8988T (cell line): ENCODE measurements around the gene ALPP.
"Not testable (repeated sequence)": the region's sequence is repeated elsewhere in the genome, so short reads cannot be mapped to it uniquely, and the experiment has no call there.

Experiments
- DNase-seq: peaks from one replicate; pipeline ENCODE4 v3.0.0; 2011

Gene ALPP

DNA sequence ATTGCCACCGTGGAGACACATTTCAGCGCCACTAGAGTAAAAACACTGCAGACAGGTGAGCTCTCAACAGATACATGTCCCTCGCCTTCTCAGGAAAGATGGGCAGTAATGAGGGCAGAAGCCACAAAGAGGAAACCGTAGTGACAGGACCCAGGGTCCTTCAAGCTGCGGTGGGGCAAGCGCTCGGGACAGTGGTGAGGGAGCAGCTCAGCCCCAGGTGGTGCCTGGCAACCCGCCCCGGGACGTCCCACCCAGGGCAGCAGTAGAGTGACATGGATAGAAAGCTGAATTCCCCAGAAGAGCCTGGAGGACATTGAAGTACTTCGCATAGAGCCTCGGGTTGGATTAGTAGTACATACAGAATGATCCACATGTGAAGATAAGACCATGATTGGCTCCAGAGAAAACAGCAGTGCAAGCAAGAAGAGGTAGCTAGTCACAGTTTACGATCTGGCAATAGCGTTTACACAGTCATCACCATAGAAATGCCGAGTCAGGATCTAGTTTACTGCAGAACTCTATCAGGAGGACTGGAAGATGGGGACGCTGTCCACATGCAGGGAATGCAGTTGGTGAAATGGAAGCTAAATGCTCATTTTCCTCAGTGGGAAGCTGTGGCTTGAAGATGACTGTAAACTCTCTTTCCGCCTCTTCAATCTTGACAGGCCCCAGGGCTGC is 37.4 kb upstream of the ALPP start:
- DNase-seq = no peak

DNA sequence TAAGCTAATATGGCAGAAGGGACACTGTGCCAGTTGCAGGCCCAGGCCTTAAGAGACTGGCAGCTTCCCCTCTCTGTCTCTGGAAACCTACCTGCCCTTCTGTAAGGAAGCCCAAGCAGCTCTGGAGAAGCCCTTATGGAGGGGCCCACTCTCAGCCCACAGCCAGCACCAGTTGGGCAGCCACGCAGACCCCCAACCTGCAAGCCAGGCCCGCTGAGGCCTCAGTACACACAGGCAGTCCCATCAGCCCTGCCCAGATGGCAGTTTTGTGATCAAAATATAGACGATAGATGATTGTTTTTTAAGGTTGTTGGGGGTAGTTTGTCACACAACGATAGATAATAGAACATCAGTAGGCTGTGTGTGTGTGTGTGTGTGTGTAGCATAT is 36.8 kb upstream of the ALPP start:
- DNase-seq = no peak

DNA sequence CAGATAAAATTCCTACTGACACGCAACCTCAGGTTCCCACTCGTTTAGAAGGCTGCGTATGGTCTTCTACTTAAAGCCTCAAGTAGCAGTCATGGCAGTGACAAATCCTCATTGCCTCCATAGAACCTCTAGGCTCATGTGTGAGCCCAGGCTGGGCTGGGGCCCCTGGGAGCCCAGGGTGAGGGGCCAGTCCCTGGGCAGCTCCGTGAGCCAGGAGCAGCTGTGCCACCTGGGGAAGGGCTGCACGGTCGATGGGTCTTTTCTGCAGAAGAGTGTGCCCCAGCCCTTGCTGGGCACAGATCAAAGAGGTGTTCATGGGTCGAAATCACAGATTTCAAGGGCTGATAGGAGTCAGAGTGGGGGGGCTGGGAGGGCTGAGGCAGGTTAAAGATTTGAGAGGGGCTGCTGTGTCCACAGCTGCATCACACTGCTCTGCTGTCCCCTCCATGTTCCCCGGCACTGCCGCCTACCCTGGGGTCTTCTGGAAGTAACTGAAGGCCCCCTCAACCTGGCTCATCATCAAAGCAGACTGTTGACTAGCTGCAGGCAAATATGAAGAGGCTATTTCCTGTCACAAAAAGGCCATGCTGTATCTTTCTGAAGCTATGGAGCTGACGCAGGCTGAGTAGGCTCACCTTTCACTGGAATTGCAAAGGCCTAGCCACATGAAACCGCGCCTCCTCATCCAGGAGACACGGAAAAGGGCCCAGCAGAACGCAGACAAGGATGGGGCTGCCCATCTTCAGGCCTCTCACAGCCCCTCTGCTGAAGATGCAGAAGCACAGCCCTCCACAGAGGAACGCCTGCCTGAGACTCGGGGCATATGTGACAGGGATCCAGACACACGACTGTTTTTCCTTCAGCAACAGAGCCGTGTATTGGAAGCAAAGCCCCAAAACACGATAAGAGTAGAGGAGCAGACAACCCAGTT is 35.7 kb upstream of the ALPP start:
- no peak for DNase-seq

DNA sequence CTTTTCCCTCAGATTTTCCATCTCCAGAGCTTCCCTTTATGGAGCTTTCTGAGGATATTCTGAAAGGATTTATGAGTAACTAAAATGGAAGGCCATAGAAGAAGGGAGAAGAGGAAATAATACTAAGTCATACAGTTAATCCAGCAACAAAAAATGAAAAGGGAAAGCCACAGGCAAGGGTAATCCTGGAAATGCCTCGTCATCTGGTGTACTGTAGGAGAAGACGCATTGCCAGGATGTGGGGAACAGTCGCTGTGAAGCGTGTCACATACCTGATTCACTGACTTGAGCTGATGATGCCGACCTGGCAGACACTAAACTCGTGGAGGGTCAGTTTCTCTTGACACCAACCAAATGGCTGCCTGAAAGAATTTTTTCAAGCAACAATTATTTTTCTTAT is 34.7 kb upstream of the ALPP start:
- DNase-seq = no peak

DNA sequence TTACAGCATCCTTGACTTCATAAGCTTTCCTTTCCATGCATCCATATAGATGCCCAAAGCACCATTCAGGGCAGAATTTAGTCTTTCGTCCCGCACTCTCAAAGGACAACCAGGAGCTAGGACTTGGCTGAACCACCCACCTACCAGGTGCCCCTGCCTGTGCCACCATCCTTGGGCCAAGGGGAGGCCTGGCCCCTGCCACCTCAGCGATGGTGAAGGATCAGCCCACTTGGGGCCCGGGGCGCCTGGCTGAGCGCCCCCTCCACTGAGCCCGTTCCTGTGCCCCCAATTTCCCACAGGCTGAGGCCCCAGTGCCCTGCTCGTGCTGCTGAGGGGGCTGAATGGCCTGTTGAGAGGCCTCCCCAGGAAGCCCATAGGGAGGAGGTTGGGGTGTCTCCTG is 33.3 kb upstream of the ALPP start:
- no peak for DNase-seq

DNA sequence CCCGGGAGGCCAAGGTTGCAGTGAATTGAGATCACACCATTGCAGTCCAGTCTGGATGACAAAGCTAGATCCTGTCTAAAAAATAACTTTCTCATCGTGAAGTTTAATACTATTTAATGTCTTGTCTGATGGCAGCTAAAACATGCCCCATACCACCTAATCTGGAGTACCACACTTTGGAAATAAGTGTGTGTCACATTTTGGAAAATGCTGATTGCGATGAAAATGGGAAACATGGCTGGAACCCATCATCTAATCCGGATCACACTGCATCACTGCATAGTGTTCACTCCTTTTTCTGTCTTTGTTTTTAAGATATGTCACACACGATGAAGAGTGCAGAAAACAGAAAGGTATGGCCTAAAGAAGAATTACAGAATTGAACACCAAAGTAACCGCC is 31.2 kb upstream of the ALPP start:
- no peak for DNase-seq

DNA sequence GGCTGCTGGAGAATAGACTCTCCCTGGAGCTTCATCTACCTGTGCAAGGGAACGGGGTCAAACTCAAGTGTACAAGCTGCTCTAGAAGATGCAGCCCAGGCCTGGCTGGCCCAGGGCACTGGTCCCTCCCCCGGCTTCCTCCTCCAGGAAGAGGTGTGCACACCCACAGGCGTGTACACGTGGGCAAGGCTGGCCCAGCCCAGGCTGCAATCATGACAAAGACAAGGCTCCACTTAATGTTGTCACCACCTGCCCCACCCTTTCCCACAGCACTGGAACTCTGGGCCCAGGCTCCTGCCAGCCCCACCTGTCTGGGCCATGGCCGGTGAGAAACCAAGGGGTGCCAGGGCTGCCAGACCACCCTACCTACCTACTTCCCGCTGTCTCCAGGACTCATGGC is 29.6 kb upstream of the ALPP start:
- DNase-seq = no peak

DNA sequence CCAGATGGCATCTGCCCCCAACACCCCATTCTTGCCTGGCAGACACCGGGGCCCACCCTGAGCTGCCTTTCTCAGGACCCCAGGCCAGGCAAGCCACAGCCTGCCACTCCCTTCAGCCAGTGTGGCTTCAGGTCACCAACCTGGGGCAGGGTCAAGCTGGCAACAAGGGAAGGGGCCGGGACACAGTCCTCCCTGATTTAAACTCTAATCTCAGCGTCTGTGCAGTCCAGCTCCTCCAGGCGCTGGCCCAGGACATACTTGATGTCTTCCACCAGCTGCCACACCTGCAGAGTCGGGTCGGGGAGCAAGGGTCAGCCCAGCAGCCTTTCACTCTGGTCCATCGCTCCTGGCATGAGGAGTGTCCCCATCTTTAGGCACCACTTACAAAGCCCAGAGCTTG is 29.0 kb upstream of the ALPP start:
- DNase-seq = no peak

DNA sequence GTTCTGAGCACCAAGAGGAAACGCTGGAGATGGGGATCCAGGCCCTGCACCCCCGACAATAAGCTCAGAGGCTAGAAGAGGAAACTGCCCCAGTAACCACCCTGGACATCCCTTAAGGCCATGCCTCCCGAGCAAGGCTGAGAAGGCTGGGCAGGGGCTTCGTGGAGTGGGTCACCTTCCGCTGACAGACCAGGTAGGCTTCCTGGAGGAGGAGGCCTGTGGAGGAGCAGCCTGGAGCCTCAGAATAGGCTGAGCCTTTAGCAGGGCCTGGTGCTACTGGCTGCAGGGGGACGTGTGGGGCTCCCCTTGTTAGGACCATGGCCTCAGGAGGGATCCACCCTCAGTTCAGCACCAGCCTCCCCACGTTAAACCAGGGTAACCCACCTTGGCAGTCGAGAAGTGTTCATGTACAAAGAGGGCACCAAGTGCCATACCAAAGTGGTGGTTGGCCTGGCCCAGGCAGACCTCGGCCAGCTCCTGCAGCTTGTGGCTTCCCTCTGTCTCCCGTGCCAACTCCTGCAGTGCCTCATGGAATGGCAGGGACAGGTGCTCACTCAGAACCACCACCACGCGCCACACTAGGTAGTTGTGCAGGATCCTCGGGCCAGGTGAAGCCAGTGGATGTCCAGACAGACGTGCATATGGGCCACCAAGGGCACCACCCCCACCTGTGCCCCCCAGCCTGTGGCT is 28.5 kb upstream of the ALPP start:
- DNase-seq = no peak

DNA sequence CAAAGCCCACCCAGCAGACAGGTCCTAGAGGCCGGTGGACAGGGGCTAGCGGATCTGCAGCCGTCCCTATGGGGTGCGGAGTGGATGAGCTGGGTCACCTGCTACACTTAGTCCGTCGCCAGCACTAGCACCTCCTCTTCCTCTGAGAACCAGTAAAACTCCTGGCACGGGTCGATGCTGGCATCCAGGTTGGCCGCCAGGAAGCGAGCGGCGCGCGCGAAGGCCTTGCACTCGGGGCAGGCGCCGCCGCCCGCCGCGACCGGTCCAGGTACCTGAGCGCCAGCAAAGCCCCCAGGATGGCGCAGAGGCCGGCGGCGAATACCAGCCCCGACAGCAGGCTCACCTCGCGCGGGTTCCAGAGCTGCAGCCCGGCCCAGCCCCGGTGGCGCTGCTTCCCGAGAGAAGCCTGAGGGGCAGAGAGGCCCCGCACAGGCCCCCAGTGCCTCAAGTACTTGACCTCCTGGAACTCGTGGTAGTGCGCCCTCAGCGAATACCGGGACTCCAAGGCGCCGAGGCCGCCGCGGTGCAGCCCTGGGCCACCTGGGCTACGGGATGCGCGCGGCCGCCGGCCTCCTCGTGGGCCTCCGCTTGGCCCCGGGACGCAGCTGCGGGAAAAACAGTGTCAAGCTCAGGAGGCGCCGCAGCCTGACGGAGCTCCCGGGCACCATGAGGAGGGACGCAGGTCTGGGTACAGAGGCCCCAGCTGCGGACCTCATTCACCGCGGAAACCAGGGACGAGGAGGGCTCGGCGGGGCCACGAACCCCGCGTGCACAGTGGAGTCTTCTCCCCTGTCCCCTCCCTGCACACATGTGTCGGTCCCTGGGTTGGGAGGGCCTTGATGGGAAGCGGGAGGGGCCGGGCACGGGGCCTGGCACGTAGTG is 27.5 kb upstream of the ALPP start:
- DNase-seq = no peak

DNA sequence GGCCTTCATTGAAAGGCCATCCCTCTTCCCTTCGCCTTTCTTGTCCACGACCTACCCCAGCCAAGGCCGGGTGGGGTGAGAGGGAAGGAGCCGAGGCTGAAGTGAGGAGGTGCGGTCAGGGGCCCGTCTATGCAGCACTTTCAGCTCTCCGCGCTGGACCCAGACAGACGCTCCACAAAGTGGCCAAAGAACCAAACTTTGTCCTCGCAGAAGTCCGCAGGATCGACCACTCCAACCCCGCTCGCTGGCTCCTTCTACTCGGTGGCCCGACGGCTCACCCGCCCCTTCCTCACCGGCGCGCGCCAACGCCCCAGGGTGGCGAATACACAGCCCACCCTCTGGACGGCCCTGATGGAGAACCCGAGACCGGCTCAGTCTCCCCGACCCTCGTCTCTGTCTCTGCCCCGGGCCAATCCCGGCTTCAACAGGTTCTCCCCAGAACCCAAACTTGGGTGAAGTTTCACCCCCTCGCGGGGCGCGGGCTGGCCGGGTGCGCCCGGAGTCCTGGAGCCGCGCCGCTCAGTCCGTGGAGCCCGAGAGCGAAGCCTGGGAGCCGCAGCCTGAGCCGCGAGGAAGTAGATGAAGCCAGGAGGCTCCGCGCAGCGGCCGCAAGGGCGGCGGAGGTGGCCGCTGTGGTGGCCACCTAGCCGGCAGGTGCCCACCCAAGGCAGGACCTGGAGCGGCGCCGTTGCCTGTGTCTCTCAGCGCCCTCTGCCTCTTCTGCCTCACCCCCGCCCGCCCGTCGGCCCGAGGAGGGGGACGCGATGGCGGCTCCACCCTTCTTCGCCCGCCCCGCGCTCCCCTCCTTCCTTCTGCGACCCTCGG is 26.7 kb upstream of the ALPP start:
- no peak for DNase-seq

DNA sequence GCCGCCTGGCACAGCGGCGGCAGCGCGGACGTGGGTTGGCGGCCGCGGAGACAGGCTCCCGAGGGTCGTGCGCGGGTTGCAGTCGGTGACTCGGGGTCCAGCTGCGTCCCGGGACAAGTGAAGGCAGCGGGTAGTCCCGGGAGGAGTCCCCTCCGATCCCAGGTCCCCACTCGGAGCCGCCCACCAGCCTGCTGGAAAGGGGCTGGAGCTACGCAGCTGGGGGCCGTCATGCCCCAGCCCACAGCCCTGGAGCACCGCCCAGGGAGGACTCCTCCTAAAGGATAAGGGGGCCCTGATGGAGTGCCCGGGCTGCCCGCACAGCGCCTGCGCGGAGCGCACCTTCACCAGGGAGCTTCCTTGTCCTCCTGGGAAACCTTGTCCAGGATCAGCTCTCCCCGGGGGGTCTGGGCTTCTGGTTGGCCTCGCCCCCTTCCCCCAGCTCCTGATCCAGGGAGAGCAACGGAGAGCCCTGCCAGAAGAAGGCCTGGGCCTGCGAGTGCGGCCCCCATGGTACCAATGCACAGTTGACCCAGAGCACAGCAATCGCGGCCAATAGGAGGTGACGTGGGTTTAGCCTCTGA is 25.9 kb upstream of the ALPP start:
- DNase-seq = no peak

DNA sequence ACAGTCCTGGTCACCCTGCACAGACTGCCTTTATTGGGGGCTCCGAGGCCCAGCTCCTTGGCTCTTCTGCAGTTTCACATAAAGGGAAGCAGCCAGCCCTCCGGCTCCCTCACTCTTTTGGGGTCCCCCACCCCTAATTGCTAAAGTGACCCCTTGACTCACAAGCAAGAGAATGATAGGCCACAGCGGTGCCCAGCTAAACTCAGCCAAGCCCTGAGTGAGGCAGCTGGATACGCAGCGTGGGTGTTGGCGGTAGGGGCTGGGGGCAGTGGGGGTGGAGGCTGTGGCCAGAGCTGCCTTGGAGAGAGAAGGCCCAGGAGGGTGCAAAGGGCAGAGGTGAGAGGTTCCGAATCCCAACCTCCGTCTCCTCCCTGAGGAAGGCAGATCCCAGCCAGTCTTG is 25.5 kb upstream of the ALPP start:
- no peak for DNase-seq

DNA sequence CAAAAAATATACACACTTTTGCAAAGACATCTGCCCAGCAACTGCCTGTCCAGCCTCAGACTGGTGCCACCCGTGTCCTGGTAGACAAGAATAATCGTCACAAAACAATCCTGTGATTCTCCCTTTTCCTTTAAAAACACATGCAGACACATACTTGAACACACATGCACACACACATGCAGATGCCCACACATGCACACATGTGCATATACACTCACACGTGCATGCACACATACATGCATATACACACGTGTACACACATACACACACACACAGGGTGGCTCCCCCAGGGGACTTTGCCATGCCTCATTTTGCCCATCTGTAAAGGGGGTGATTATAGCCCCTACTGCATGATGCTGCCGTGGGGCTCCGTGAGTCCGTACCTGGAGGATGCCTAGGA is 24.9 kb upstream of the ALPP start:
- no peak for DNase-seq

DNA sequence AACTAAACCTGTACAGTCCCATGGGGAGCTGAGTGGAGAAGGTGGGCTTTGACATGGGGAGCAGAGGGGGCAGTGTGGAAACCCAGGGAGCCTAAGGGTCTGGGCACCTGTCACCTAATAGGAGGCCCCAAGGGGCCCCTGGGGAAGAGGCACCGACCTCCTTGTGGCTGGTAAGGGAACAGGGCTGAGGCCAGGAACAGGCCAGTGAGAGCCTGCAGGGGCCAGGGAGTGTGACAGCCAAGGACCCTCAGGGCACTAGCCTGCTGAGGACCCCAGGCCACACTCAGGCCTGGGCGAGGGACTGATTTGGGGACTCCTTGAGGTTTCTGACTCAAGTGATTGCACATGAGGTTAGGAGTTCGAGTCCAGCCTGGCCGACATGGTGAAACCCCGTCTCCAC is 24.5 kb upstream of the ALPP start:
- DNase-seq = no peak

DNA sequence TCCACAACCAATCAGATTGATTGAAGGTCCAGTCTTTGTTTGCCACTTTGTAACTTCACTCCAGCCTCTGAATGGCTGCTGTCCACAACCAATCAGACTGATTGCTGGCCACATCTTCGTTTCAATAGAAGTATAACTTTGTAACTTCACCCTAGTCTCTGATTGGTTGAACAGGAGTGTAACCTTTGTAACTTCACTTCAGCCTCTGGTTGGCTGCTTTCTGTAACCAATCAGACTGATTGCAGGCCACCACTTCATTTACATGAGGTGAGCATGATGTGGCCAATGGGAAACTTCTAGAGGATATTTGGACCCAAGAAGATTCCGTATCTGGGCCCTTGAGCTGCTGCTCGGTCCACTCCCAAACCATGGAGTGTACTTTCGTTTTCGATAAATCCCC is 16.9 kb upstream of the ALPP start:
- no peak for DNase-seq

DNA sequence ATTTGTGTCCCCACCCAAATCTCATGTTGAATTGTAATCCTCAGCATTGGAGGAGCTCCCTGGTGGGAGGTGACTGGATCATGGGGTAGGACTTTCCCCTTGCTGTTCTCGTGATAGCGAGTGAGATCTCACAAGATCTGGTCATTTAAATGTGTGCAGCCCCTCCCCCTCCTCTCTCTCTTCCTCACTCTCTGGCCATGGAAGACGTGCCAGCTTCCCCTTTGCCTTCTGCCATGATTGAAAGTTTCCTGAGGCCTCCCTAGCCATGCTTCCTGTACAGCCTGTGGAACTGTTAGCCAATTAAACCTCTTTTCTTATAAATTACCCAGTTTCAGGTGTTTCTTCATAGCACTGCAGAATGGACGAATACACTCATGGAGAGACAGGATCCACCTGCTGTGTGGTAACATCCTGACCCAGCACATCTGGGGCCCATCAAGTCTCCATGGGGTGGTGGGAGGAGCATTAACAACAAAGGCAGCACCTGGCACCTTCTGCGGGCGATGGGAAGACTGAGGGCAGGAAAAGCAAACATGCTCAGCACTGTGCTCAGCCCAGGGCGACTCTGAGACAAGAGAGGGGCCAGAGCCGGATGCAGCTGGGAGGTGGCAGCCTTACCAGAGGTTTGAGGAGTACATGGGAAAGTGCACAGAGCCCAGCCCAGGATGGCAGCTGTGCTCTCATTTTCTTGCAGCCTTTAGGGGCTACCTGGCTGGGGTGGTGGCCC is 16.2 kb upstream of the ALPP start:
- no peak for DNase-seq

DNA sequence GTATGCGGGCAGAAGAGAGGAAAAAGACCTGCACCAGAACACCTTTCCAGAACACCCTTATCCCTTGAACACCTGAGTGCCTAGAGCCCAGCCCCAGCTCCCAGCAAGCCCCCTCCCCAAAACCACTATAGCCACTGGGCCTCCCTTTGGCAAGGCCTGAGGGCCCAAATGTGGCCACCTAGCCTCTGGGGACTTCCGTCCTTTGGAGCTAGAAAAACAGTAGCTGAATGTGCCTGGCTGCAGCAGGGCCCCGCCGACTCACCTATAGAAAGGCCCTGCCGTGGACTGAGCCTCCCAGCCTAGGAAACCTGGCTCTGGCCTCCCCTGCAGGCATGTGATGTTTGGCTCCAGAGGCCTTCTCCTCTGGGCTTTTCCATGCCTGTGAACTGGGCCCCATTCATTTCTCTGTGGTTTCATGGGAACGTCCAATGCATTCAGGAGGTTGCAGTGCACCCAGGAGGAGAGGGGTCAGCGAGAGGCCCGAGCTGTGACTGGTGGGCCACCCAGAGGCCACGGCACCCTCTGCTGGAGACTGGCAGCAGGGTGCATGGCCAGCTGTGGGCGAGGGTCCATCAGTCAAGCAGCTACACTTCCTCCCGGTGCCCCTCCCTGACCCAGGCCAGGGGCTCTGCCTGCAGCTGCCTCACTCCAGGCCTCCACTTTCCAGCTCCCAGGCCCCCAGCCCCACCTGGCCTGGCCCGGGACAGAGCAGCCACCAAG is 15.3 kb upstream of the ALPP start:
- not testable (repeated sequence) for DNase-seq

DNA sequence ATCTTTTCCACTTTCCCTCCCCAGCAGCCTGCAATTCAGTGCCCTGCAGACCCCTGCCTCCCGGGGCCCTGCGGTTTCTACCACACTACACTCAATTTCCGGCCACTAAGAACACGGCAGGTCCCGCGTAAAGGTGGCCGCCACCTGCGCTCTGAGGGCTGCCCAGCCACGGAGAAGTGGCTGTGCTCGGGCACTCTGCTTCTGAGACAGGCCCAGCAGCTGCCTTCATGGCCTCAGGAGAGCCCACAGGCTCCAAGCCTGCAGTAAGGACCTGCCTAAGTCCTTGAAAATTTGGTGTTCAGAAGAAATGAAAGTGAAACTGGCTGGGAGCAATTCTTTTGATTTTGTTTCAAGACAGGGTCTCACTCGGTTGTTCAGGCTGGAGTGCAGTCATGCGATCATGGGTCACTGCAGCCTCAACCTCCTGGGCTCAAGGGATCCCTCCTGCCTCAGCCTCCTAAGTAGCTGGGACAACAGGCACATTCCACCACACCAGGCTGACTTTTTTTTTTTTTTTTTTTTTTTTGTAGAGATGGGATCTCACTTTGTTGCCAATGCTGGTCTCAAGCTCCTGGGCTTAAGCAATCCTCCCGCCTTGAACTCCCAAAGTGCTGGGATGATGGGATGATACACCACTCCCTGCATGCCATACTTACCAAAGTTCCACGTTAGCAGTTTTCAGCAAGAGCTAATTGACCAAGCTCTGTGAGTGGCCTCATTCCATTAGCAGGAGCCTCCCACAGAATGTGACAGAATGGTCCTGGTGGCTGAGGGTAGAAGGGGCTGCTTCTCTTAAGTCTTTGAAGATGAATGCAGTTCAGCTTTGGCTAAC is 14.6 kb upstream of the ALPP start:
- DNase-seq = no peak
